SIG-M5 treated with dmso at 0.1 percent for 504 hours (cell line): ENCODE results near the gene PGM5.

Experiments used
- DNase-seq: peaks from one replicate; lab custom pipeline; 2025; ENCODE audit not compliant: unreplicated experiment; lab: John Stamatoyannopoulos, UW

PGM5 gene

DNA sequence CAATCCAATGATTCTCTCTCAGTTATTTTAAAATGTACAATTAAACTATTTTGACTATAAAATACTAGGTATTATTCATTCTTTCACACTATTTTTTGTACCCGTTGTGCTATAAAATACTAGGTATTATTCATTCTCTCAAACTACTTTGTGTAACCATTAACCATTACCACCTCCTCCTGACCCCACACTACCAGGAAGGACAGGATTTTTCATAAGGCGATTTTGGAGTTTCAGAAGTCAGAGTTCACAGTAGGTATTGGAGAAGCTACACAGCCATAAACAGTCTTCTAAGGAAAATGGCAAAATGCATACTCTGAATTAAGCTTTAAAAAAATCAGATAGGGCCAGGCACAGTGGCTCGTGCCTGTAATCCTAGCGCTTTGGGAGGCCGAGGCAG, 219.4 kb downstream of the PGM5 start:
- no peak for DNase-seq

- DNase-seq: no peak
Measured at GRCh38 chr9:68577774-68578591, 221.6 kb downstream of the PGM5 start.
